HG03135 (cell line): ENCODE measurements around the gene SAT2.

Experiments
- ATAC-seq: cut with Tn5 transposase; IDR thresholded peaks from one replicate; pipeline ENCODE4 v1.9.1; 2021; ENCODE audit warnings: mild to moderate bottlenecking, moderate library complexity; ENCODE audit not compliant: unreplicated experiment

SAT2 gene

DNA sequence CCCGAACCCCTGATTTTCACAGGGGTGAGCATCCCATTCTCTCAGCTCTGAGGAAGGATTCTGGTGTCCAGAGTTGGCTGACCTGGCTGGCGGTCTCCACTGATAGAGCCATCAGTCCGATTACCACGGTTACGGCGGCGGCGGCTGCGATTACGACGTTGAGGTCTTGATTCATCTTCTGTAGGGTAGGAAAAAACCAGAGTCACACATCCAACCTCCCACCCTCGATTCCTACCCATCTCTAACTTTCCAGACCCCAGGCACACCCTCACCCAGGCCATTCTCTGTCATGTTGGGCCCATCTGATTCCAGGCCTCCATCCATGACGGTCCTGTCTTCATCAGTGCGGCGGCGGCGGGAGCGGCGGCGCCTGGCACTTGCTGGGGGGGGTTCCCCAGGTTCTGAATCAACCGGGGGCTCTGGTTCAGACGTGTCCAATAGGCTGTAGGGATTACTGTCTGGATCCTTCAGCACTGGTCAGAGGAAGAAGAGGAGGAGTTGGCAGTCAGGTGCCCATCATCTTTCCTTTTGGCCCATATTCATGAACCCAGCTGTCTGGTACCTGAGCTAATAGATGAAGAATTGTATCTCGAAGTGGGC, 35.1 kb downstream of the SAT2 start:
- no peak for ATAC-seq

DNA sequence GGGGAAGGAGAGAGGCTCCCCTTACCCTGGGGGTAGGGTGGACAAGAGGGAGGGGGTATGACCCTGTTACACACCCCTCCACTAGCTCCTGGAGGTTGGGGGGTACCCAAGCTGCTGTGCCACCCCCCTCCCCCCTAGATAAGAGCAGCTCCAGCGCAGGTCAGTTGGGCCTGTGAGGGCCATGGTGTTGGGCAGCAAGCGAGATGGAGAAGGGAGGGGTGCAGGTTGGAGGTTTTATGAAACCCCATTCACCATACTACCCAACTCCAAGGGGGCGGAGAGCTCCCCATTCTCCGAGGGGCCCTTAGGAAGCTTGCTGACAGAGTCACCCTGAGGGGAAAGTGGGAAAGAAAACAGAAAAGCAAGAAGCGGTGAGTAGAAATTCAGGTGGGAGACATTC, 36.0 kb downstream of the SAT2 start:
- ATAC-seq, result no peak

DNA sequence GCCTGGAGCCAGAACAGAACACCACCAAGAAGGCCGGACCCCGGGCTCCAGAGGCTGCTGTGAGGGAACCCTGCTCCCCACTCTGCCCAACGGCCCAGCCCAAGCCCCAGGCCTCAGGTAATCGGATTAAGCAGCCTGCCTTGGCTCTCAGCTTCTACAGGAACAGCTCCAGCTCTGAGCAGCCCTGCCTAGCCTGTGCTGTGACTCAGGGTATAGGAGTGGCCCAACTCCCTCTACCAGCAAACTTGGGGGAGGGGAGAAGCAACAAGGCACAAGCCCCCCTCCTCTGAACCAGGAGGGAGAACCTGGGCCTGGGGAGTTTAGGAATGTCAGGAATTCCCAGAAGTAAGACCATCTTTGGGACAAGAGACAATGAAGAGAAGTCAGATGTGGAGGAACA, 36.9 kb downstream of the SAT2 start:
- ATAC-seq, result no peak

DNA sequence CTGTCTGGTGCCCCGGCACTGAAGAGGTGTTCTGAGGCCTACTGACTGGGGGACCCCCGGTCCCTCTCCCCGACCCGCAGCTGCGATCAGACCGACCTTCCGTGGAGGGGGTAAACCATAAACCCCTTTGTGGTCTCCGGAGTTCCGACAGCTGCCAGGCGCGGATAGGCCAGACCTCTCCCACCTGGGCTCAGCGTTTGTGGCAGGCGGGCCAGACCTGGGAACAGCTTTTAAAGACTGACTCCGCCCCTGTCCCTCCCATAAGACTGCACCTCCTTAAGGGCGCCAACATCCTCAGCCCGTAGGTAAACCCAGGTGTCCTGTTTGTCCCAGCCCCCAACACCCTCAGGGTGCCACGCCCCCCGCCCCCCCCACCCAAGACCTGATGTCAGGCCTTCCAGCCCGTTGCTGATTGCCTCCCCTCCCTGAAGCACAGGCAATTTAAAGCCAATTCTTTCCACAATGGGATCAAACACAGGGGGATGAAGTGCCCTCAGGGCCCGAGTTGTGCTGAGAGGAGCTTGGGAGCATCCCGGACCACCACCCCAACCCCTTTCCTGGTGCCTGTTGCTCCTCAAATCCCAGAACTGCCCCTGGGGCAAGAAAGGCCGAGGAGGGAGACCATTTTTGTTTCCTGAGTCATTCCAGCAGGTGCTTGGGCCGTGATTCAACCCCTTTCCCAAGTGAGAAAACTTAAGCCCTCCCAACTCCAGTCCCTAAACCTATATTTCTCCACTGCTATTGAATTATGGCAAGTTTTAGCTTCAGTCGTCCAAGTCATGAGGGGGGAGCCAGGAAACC, 37.5 kb downstream of the SAT2 start, which contains the start of gene SOX15:
Gene SOX15, minus strand, starts transcription at position 204 of the 801 bp plus-strand sequence. CDS start 418 bp downstream, outside the sequence.
- ATAC-seq, result no peak

DNA sequence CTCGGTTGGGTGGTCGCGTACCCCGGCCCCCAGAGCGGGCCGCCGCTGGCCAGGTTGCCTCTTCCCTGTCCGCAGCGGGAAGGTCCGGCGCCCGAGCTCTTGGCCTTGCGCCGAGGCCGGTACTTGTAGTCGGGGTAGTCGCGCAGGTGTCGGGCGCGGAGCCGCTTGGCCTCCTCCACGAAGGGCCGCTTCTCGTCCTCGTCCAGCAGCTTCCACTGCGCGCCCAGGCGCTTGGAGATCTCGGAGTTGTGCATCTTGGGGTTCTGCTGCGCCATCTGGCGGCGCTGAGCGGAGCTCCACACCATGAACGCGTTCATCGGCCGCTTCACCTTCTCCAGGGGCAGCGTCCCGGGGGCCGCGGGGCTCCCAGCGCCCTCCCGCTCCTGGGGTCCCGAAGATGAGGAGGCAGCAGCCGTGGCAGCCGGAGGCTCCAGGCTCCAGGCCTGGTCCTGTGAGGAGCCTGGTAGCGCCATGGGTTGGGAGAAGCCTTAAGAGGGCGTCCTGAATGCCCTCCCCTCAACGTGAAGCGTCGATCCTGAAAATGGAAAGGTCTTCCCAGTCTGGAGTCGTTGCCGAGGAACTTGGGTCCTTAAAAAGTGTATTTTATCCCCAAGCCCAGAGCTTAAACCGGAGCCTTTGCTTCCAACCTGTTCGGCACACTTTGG, 38.3 kb downstream of the SAT2 start:
- no peak for ATAC-seq

DNA sequence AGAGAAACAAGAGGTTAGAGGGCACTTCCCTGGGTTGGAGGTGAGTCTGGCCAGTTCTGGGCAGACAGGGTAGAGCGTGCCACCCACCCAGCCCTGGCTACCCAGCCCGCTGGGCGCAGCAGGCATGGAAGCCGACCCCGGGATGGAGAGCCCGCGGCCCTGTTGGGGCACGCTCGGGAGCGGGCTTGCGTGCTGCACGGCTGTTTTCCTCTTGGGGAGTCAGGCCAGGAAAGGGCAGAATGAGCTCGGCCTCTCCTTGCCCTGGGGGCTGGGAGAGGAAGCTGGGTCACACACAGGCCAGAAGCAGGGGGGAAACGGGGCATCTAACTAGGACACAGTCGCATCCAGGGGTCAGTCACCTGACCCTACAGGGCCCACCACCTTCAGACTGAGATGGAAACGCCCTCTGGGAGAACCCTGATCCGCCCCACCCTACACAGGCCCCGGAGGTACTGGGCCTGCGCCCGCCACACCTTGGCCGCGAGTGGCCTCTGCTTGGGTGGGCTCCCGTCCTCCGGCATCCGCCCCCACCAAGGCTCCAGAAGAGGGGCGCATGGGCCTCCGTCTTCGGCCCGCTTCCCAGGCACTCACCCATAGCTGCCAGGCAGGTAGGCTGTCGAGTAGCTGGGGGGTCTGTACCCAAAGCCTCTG, 38.9 kb downstream of the SAT2 start:
- no peak for ATAC-seq

DNA sequence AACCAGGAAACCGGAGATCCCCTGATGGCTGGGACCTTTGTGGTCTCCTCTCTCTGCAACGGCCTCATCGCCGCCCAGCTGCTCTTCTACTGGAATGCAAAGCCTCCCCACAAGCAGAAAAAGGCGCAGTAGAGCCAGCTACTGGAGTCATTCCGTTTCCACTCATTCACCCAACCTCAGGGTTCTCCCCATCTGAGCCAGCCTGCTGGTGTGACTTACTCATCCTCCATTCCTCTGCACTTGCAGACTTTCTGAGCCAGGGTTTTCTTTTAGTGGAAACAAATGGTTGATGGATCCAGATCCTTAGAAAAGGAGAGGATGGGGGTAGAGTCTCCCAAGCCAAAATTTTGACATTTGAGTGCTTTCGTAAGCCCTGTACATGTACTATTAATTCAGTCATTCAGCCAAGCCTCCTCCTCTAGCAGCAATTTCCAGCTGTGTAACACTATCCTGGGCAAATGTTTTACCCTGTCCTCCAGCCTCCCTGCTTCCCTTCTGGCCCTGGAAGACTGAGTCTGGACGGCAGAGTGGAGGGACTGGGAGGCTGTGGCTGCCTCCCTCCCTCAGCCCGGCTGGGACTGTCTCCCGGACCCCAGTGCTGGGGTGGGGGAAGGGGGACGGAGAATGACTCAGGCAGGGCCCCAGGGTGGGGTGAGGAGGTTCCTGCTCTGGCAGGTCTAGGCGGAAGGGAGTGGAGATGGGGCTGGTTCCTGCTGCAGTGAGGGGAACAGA, 40.0 kb downstream of the SAT2 start:
- no peak for ATAC-seq

DNA sequence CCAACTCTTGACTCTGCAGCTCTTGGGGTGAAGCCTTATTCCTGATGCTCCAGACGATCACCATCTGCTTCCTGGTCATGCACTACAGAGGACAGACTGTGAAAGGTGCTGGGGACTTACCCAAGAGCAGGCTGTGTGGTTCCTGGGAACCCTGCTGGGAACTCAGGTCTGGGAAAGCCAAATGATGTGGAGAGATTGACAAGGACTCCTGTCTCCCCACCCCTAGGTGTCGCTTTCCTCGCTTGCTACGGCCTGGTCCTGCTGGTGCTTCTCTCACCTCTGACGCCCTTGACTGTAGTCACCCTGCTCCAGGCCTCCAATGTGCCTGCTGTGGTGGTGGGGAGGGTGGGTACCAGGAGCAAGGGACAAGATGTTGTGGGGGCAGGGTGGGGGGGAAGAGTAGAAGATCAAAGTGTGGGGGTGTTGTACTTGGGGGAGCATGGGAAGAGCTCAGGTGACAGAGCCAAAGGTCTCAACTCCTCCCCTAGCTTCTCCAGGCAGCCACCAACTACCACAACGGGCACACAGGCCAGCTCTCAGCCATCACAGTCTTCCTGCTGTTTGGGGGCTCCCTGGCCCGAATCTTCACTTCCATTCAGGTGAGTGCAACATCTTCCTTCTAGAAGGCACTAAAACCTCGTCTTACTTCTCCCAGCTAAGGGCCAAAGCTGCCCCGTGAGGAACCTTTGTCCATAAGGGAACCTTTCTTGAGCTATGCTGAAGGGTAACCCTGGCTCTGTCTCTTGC, 40.8 kb downstream of the SAT2 start:
- no peak for ATAC-seq

DNA sequence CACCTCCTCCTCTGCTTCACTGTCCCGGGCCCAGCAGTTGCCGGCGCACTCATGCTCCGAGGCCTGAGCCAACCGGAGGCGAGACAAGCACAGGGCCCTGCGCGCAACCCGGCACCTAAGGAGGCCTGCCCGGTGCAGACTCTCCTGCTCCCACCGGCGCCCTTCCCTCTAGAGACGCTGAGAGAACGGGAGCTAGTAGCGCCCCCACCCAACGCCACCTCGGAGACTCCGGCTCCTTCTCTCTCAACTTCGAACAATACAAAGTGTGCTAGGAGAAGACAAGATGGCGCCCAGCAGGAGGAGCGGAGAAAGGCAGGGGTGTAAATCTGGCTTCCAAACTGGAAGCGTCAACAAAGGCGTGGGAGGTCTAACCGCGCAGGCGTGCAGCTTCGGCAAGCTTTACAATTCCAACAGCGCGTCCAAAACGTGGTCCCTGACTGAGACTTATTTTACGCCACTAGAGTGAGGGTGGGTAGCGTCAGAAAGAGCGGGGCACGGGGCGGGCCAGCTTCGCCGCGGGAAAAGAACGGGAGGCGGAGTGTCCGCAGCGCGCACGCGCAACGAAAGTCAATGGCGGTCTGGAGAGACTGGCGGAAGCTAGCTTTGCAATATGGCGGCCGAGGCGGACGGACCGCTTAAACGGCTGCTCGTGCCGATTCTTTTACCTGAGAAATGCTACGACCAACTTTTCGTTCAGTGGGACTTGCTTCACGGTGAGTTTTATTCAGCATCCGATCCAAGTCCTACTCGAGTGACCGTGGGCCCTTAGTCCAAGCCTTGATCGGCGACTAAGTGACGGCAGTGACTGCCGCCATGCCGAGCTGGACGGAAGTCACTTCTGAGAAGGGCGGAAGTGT, 44.1 kb downstream of the SAT2 start, which contains the start of gene MPDU1:
Gene MPDU1, plus strand, starts transcription at position 600 of the 857 bp plus-strand sequence. Its CDS starts 11 bp downstream, at position 611.
- peak; percentile 67 for ATAC-seq

DNA sequence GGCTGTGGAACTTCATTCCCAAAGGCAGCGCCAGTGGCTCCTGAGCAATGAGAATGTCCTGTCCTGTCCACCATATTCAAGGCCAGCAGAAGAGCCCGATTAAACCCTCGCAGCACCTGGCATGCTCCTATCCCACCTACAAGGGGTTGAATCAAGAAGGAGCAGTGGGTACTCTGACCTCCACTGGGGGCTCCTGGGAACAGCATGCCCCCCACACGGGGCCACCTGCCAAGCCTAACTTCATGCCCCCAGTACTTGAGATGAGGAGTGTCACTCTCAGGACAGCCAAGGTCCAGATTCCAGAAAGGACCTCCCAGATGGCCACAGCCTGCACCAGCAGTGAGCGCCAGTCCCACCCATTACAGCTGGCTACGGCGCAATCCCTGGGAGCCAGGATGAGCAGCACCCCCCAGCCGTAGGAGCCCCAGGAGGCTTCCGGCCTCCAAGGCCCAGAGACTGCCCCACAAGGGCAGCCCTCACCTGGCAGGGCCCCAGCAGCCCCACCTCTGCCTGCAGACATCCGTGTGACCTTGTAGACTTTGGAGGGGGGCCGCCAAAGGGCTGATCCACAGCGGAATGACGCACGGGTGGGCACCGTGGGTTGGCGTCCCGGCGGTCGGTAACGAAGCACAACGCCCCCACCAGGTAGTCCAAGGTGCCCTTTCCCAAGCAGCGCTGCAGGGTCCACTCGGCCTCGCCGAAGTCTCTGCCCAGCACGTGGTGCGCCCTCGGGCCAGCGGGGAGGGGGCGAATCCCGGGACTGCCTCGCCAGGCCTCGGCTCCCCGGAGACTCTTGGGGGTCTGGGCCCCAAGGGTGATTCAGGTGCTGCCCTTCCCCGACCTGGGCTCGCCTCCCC, 45.0 kb downstream of the SAT2 start:
- ATAC-seq, result no peak

DNA sequence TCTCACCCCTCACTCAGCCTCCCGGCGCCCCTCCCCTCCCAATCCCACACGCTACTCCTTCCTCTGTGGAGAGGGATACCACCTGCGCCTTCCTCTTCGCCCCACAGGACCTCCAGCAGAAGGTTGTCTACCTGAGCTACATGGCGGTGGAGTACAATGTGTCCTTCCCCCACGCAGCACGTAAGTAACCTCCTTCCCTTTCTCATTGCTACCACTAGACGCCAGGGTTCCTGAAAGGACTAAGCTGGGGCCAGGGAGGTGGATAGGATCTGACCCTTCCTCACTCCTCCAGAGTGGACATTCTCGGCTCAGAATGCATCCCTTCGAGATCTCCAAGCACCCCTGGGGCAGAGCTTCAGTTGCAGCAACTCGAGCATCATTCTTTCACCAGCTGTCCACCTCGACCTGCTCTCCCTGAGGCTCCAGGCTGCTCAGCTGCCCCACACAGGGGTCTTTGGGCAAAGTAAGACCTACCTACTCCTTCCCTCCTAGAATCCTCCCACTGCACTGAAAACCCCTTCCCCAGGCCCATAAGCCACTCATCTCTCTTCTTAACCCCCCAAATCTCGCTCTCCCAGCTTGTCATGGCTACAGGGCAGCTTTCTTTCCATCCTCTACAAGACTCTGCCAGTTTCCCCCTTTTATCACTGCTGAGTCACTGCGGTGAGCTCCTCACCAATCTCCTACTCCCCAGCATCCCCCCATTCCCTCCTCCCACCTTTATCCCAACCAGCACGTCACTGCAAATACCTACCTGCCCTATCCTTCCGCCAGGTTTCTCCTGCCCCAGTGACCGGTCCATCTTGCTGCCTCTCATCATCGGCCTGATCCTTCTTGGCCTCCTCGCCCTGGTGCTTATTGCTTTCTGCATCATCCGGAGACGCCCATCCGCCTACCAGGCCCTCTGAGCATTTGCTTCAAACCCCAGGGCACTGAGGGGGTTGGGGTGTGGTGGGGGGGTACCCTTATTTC, 46.7 kb downstream of the SAT2 start:
- ATAC-seq, result no peak

DNA sequence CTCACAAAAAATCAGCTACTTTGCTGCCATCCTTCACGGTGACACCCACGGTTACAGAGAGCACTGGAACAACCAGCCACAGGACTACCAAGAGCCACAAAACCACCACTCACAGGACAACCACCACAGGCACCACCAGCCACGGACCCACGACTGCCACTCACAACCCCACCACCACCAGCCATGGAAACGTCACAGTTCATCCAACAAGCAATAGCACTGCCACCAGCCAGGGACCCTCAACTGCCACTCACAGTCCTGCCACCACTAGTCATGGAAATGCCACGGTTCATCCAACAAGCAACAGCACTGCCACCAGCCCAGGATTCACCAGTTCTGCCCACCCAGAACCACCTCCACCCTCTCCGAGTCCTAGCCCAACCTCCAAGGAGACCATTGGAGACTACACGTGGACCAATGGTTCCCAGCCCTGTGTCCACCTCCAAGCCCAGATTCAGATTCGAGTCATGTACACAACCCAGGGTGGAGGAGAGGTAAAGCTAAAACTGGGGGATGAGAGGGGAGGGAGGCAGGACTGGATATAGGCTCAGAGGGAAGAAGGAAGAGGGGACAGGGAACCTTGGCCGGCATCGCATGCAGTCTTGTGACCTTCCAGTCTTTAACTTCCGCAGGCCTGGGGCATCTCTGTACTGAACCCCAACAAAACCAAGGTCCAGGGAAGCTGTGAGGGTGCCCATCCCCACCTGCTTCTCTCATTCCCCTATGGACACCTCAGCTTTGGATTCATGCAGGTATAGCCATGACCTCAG, 47.6 kb downstream of the SAT2 start:
- no peak for ATAC-seq

DNA sequence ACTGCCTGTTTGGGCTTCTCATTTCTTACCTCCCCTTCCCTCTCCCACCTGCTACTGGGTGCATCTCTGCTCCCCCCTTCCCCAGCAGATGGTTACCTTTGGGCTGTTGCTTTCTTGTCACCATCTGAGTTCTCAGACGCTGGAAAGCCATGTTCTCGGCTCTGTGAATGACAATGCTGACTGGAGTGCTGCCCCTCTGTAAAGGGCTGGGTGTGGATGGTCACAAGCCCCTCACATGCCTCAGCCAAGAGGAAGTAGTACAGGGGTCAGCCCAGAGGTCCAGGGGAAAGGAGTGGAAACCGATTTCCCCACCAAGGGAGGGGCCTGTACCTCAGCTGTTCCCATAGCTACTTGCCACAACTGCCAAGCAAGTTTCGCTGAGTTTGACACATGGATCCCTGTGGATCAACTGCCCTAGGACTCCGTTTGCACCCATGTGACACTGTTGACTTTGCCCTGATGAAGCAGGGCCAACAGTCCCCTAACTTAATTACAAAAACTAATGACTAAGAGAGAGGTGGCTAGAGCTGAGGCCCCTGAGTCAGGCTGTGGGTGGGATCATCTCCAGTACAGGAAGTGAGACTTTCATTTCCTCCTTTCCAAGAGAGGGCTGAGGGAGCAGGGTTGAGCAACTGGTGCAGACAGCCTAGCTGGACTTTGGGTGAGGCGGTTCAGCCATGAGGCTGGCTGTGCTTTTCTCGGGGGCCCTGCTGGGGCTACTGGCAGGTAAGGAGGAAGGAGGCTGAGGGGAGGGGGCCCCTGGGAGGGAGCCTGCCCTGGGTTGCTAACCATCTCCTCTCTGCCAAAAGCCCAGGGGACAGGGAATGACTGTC, 48.4 kb downstream of the SAT2 start, which contains the start of gene CD68:
Gene CD68, plus strand, starts transcription at position 638 of the 833 bp plus-strand sequence. Its CDS starts 40 bp downstream, at position 678.
- peak; percentile 38 for ATAC-seq

DNA sequence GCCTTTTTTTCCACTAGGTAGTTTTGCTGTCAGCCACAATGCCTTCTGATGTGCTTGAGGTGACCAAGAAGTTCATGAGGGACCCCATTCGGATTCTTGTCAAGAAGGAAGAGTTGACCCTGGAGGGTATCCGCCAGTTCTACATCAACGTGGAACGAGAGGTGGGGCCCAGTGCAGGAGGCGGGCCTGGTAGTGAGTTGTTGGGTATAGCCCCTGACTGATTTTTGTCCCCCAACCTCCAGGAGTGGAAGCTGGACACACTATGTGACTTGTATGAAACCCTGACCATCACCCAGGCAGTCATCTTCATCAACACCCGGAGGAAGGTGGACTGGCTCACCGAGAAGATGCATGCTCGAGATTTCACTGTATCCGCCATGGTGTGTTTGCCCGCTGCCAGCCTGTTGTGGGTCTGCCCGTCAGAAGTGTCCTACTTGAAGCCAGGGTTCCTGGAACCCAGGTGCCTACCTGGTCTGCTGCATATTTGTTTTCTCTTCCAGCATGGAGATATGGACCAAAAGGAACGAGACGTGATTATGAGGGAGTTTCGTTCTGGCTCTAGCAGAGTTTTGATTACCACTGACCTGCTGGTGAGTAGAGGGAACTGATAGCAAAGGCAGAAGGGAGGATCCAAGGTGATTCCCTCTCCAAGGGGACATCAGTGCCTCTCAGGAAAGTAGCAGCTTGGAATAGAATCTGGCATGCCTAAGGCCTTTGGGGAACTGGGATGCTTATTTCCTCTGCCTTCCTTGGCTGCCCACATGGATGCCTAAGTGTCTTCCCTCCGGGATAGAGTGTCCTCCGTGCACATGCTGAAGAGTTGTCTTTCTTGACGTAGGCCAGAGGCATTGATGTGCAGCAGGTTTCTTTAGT, 50.1 kb downstream of the SAT2 start:
- no peak for ATAC-seq
